Esophagus muscularis mucosa (tissue), 4 donors: Measurements from ENCODE around the gene NXNL2. TPM values are rescaled to one million over a fixed set of nuclear protein-coding genes. Genes with fewer than 3 reads are reported as not detected.

Source experiments
- DNase-seq: peaks from one replicate; pipeline ENCODE4 v3.0.0-alpha.2; 2017; ENCODE audit errors: extremely low spot score
- H3K27ac ChIP-seq, 4 donors: fragments of 200-600 bp; sonication (generic); replicated peaks in 1 of 4; 1 replicate in 3 of 4; 2 replicates in 1 of 4; pipeline ENCODE4 v1.5.1; 2016 to 2019; ENCODE audit warnings: mild to moderate bottlenecking in 1 of 4
- H3K27me3 ChIP-seq, 4 donors: fragments of 200-600 bp; sonication (generic); one replicate each; pipeline versions ENCODE4 v1.5.1 to v1.6.0; 2016 to 2019
- H3K36me3 ChIP-seq, 4 donors: fragments of 200-600 bp; sonication (generic); one replicate each; pipeline ENCODE4 v1.5.1; 2016 to 2019
- H3K4me1 ChIP-seq, 4 donors: fragments of 200-600 bp; sonication (generic); one replicate each; pipeline ENCODE4 v1.5.1; 2016 to 2019
- H3K4me3 ChIP-seq, 4 donors: fragments of 200-600 bp; sonication (generic); 1 replicate in 2 of 4; 2 replicates in 2 of 4; pipeline ENCODE4 v1.5.1; 2016 to 2019; ENCODE audit warnings: mild to moderate bottlenecking in 4 of 4, moderate library complexity in 1 of 4
- H3K9me3 ChIP-seq, 4 donors: fragments of 200-600 bp; sonication (generic); 1 replicate in 3 of 4; 2 replicates in 1 of 4; pipeline ENCODE4 v1.5.1; 2016 to 2019
- CTCF ChIP-seq, 3 experiments: fragments of 200-600 bp in 2 of 3; fragments of 450-650 bp in 1 of 3; sonication (generic) in 2 of 3; IDR thresholded peaks; one replicate each; pipeline ENCODE4 v1.5.1; 2017 to 2019; ENCODE audit warnings: antibody characterized with exemption in 3 of 3, mild to moderate bottlenecking in 2 of 3, moderate library complexity in 1 of 3
- EP300 ChIP-seq: sonication (generic); formaldehyde crosslinking; IDR thresholded peaks from one replicate; pipeline ENCODE4 v1.6.1; 2017; ENCODE audit warnings: antibody characterized with exemption
- POLR2A ChIP-seq: fragments of 450-650 bp; IDR thresholded peaks from one replicate; pipeline ENCODE4 v1.6.1; 2017; ENCODE audit warnings: antibody characterized with exemption, moderate library complexity, mild to moderate bottlenecking, low read depth
- POLR2AphosphoS5 ChIP-seq, 2 donors: sonication (generic); formaldehyde crosslinking; IDR thresholded peaks; one replicate each; pipeline ENCODE4 v1.6.1; 2017; ENCODE audit warnings: antibody characterized with exemption in 2 of 2
- WGBS: methylation state at CpG from one replicate; pipeline ENCODE4 v1.1.5; 2018; 5-methylcytosine and 5-hydroxymethylcytosine counted together
- intact Hi-C: fragments of 100-400 bp; cut with DNase I; formaldehyde crosslinking; loops from one replicate; pipeline ENCODE4 v1.15.1; 2023
- total RNA-seq, 4 donors: library from RNA; depleted of rRNA; stranded (reverse); fragments of >200 nt; gene quantifications; one replicate each; pipeline versions ENCODE4 v1.1.0 to v1.2.1, GENCODE V29; 2016

NXNL2 gene
- total RNA-seq, 4 donors from 2014 or later = 0.83 to 4.5 (median 1.3) TPM

GRCh38 chr9:88551546-88552137 lies 16.7 kb downstream of the NXNL2 start:
- Histone ChIP-seq H3K4me3 (no peak overlapping the region), H3K27ac (no peak overlapping the region), H3K4me1 (no peaks in the 10 kb centered on the region), H3K36me3 (no peaks in the 10 kb centered on the region), H3K9me3 (peaks cover 0 to 4% (median 0%) of the 10 kb centered on the region in 4 donors), H3K27me3 (no peaks in the 10 kb centered on the region)
- intact Hi-C loops = no loop called here
- WGBS = 52% methylated on average over 2 of the region's 2 CpGs
- TF ChIP-seq EP300 (no peak), CTCF (IDR thresholded peaks at IDR 0.05) (no peak), POLR2A (no peak), POLR2AphosphoS5 (IDR thresholded peaks at IDR 0.05) (no peak)
- DNase-seq = no peak

GRCh38 chr9:88553350-88553749 lies 18.4 kb downstream of the NXNL2 start:
- intact Hi-C loops = no loop called here
- Histone ChIP-seq H3K4me3 (no peak overlapping the region), H3K36me3 (no peaks in the 10 kb centered on the region), H3K4me1 (no peaks in the 10 kb centered on the region), H3K27ac (no peak overlapping the region), H3K9me3 (peaks cover 0 to 4% (median 0%) of the 10 kb centered on the region in 4 donors), H3K27me3 (no peaks in the 10 kb centered on the region)
- 91% methylated on average over 3 of the region's 3 CpGs for WGBS
- DNase-seq = no peak
- no peak for TF ChIP-seq POLR2A
- TF ChIP-seq POLR2AphosphoS5 (IDR thresholded peaks at IDR 0.05) = no peak
- TF ChIP-seq EP300 = no peak
- TF ChIP-seq CTCF (IDR thresholded peaks at IDR 0.05) = no peak

GRCh38 chr9:88555268-88555980 lies 20.4 kb downstream of the NXNL2 start:
- DNase-seq = no peak
- no peaks in the 10 kb centered on the region for H3K27me3 ChIP-seq
- no peak overlapping the region for H3K4me3 ChIP-seq
- H3K4me1 ChIP-seq = no peaks in the 10 kb centered on the region
- 77% methylated on average over 12 of the region's 12 CpGs for WGBS
- no peaks in the 10 kb centered on the region for H3K36me3 ChIP-seq
- H3K27ac ChIP-seq = no peak overlapping the region
- intact Hi-C loops = no loop called here
- TF ChIP-seq POLR2A = no peak
- no peak for TF ChIP-seq CTCF (IDR thresholded peaks at IDR 0.05)
- no peak for TF ChIP-seq POLR2AphosphoS5 (IDR thresholded peaks at IDR 0.05)
- TF ChIP-seq EP300 = no peak
- H3K9me3 ChIP-seq = no peaks in the 10 kb centered on the region

GRCh38 chr9:88559661-88560060 lies 24.7 kb downstream of the NXNL2 start:
- Histone ChIP-seq H3K36me3 (no peaks in the 10 kb centered on the region), H3K4me1 (no peaks in the 10 kb centered on the region), H3K4me3 (no peak overlapping the region), H3K9me3 (no peaks in the 10 kb centered on the region), H3K27me3 (no peaks in the 10 kb centered on the region), H3K27ac (no peak overlapping the region)
- DNase-seq = no peak
- TF ChIP-seq POLR2AphosphoS5 (IDR thresholded peaks at IDR 0.05) (no peak), CTCF (IDR thresholded peaks at IDR 0.05) (no peak), POLR2A (no peak), EP300 (no peak)
- intact Hi-C loops = no loop called here
- 68% methylated on average over 7 of the region's 7 CpGs for WGBS
